ENCODE data around the gene C19orf25.
A peak's percentile ranks its signal among the peaks of the same experiment; 100 is the strongest.
"Not testable (repeated sequence)": the region's sequence is repeated elsewhere in the genome, so short reads cannot be mapped to it uniquely, and the experiment has no call there.

C19orf25 gene

DNA sequence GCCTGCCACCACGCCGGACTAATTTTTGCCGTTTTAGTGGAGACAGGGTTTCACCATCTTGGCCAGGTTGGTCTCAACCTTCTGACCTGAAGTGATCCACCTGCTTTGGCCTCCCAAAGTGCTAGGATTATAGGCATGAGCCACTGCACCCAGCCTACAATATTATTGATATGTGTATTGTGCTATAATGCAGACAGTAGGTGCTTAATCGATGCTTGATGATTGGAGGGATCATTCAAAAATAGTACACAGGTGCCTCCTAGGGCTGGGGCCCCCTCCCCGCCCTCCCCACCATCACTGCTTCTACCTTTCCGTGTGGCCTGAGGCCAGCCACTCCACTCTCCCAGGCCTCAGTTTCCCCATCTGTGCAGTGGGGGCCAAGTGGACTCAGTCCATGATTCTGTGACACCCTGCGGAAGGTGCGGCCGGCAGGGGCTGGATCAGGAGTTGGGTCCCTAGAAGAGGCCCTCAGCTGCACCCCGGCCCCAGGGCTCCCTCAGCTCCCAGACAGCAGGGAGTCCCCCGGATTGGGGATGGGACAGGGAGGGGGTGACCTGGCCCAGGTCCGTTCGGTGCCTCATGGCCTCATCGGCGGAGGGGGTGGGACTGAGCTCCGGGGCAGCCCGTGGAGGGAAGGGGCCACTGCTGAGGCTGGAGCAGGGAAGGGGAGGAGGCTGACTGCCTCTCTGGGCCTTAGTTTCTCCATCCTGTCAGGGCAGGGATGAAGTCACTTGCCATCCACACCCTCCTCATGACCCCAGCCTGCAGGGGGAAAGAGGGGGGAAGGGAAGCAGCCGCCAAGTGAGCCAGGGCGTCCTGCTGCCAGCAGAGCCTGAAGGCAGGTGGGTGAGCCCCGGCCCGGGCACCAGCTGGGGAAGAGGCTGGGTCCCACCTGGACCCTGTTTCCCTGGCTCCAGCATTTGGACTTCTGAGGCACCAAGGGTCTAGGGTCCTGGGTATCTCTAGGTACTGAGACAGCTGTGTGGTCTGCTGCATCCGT lies 32.6 kb upstream of the C19orf25 start:
- DNase-seq, result no peak

- DNase-seq, result no peak
Observed at GRCh38 chr19:1510807-1511206, 31.8 kb upstream of the C19orf25 start.

DNA sequence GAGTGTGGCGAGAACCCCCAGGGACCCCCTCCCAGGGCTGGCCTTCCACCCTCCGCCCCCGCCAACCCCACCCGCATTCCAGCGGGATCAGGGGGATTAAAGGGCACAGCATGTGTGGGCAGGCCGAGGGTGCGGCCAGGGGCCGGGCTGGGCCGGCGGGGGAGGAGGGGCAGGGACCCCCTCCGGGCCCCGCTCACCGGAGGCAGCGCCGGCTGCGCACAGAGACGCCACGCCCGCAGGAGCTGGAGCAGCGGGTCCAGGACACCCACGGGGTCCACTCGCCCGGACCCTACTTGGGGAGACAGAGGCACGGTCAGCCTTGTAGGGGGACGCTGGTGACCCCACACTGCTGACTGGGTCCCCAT lies 31.4 kb upstream of the C19orf25 start:
- DNase-seq, result no peak

DNA sequence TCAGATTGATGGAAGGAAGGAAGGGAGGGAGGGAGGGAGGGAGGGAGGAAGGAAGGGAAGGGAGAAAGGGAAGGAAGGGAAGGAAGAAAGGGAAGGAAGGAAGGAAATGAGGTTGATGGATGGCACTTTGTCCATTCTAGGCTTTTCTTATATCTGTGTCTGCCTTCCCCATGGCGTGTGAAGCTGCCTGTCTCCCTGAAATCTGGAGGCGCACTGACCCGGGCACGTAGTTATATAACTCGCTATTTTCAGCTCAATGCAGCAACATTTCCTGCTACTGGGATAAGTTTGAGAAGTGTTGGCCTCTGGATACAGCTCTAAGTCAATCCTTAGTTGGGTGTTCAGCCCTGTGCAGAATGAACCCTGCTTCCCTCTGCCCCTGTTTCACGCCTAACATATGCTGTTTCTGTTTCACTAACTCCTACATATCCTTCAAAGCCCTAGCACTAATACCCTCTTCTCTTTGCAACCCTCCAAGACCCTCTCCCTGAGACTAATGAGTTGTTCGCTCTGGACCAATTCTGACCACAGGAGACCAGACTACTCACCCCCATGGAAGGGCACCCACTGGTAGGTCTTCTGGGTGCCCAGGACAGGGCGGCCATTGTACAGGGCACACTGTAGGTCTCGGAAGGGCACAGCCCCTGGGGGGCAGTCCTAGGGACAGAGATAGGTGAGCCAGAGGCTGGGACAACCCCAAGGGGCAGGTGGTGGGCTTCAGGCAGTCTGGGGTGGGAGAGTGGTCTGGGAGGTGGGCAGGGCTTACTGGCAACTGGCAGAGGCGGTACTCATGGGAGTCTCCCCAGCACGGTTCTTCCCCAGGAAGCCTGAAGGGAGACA lies 30.8 kb upstream of the C19orf25 start:
- no peak for DNase-seq

DNA sequence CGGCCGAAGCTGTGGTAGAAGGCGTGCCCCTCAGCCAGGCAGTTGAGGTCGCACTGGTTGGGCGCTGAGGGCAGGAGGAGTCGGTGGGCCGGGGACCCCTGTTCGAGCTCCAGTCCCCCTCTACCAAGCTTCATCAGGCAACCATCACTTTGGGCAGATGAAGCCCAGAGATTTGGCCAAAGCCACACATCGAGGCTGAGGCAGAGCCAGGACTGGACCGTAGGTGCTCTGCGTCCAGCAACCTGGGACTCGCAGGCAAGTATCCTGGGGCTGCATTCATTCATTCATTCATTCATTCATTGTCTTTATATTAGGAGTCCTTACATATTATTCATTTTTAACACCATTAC lies 29.5 kb upstream of the C19orf25 start:
- no peak for DNase-seq

GRCh38 chr19:1507763-1508506 lies 28.9 kb upstream of the C19orf25 start:
- peak; percentile 89 to 93 for DNase-seq

GRCh38 chr19:1507192-1507660 lies 28.2 kb upstream of the C19orf25 start:
- DNase-seq, result no peak

- no peak for DNase-seq
Observed at GRCh38 chr19:1505991-1506881, 27.2 kb upstream of the C19orf25 start.

GRCh38 chr19:1505012-1505411 lies 26.0 kb upstream of the C19orf25 start:
- DNase-seq, result no peak

DNA sequence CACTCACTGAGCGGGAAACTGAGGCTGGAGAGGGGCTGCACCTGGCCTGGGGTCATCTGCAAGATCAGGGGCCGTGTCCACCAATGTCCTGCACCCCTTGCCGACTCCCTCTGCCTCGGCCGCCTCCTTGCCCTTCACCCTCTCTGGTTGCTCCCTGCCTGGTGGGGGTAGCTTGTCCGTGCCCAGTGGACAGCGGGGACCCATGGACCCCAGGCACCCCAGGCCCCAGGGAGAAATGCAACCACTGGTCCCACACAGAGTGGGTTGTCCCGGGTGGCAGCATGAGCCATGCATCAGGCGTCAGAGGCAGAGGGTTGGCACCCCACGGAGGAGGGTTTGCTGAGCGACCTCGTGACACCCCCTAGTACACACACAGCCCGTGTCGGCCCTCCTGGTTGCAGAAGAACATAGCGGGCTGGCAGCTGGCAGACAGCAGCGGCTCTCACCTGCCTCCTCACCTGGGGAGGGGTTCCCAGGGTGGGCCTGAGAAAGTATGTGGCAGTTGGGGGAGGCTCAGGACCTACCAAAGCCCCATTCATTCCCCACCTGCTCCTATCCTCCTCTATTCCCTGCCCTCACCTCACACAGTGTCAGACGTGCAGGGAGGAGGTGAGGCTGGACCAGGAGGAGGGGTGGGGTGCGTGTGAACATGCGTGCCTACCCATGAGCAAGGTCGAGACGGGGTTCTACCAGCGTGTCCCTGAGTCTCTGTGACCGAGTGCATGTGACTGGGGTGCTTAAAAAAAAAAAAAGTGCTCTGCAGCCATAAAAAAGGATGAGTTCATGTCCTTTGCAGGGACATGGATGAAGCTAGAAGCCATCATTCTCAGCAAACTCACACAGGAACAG lies 25.1 kb upstream of the C19orf25 start:
- no peak for DNase-seq

- peak; percentile 79 to 82 for DNase-seq
Observed at GRCh38 chr19:1503089-1503924, 24.3 kb upstream of the C19orf25 start.

GRCh38 chr19:1502433-1503088 lies 23.5 kb upstream of the C19orf25 start:
- no peak for DNase-seq

DNA sequence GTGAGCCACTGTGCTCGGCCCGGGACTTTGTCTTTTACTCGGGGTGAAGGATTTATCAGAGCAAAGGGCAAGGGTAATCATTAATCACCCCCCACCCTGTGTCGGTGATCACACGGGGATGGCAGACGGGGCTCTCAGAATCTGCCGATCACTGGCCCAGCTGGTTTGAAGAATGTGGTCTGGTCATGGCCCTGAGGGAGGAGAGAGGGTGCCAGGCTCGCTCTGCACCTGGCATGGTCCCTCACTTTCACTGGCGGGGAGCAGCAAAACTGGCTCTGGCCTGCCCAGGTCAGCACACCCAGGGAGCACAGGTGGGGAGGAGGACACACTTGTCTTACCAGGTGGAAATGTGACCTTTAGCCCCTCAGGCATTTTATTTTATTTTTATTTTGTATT lies 22.2 kb upstream of the C19orf25 start:
- DNase-seq, result no peak

GRCh38 chr19:1499231-1499630 lies 20.2 kb upstream of the C19orf25 start:
- DNase-seq, result not testable (repeated sequence)

GRCh38 chr19:1497578-1498235 lies 18.7 kb upstream of the C19orf25 start:
- DNase-seq, result no peak

DNA sequence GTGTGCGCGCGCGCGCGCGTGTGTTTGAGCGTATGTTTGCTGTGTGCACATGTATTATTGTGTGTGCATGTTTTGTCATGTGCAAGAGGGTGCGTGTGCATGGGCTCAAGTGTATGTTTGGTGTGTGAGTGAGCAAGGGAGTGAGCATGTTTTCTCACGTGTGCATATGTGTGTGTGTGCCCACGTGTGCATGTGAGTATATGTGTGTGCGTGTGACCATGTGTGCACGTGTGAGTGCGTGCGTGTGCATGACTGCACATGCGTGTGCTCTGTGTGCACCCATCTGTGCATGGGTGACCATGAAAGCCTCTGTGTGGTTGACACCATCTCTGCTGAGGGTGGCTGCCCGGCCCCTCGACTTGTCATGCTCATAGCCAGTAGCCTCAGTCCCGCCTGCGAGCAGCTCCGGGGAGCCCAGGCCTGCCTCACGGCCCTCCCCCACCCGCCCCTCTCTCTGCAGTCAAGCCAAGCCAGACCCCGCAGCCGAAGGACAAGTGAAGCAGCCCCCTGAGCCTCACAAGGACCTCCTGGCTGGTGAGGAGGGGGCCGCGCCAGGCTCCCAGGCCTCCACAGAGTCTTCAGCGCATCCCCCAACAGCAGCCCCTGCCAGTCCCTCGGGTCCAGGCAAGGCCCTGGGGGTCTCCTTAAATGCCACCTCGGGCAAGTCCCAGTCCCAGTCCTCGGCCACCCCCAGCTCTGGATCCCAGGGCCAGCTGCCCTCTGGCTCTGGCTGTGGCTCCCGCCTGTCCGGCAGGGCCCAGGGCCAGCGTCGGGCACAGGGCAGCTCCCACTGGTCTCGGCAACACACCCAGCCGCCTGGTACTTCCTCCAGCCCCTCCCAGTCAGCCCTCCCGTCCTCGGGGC lies 17.9 kb upstream of the C19orf25 start:
- no peak for DNase-seq

GRCh38 chr19:1495799-1496713 lies 17.0 kb upstream of the C19orf25 start:
- DNase-seq, result no peak
